Fibroblast of gingiva (primary cell): ENCODE data around the gene OR7C2.

Experiments
- DNase-seq: peaks from one replicate; pipeline ENCODE4 v3.0.0-alpha.2; 2011; ENCODE audit warnings: low read depth

Gene OR7C2

DNA sequence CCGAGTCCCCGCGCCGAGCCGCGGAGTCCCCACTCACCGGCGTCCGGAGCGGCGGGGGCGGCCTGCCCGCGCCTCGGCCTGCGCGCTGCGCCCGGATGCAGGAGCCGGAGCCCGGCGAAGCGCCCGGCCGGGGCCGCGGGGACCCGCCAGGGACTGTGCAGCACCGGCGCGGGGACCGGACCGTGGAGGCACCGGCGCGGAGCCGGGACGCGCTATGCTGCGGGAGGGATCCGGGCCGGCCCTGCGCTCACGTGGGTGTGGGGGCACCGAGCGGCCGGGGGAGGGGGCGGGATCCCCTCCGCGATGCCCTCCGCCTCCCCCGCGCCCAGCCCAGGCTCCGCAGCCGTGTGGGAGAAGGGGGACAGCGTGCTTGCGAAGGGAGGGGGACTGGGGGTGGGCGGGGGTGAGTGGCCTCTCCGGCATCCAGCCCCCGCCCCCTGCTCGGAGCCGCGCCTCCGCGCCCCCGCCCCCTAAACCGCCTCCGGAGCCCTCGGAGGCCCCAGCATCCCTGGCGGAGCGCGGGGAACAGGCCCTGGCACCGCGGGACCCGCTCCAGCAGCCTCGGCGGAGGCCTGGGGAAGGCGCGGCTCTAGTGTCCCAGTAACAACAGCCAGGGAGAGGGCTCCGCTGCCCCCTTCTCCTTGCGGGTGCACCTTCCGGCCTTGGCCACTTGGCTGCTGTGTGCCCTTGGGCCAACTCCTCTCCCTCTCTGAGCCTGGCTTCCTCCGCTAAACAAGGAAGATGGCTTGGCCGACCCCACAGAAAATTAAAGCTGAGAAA lies 38.4 kb downstream of the OR7C2 start, which contains the start of gene SLC1A6:
TSS of gene SLC1A6 (minus strand) at position 389 of the 780 bp plus-strand sequence. CDS start 6,954 bp downstream, outside the sequence.
- DNase-seq: no peak

DNA sequence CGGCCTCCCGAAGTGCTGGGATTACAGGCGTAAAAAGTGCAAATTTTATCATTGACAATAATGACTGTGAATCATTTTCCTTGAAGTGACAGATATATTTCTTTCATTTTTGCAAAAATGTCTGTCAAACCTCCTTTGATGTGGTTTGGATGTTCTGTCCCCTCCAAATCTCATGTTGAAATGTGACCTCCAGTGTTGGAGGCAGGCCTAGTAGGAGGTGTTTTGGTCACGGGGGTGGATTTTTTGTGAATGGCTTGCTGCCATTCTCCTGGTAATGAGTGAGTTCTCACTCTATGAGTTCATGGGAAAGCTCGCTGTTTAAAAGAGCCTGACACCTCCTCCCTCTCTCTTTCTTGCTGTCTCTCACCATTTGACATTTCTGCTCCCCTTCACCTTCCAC lies 43.8 kb downstream of the OR7C2 start:
- no peak for DNase-seq
